ENCODE data around the gene LIN37. TPM values are rescaled to one million over a fixed set of nuclear protein-coding genes. Genes with fewer than 3 reads are reported as not detected.

LIN37 gene
- total and polyA plus RNA-seq, 7 donors = 8.4 to 19.1 (median 13.6) TPM

- WGBS, 2 donors = 6 to 10% methylated on average over 41 of the region's 41 CpGs
- intact Hi-C loops (cut with DNase I) = loop anchor here (5.0 kb wide), 1 partner anchor 253 kb away; the partner anchor contains the start of gene SDHAF1
- Histone ChIP-seq H3K36me3 (peaks cover 0 to 11% (median 5%) of the 10 kb centered on the region in 4 donors), H3K4me1 (peaks cover 0 to 60% (median 53%) of the 10 kb centered on the region in 4 donors), H3K4me3 (peak overlapping the region; percentile 90 to 98 (median 92)), H3K27ac (peak overlapping the region; percentile 100), H3K27me3 (no peaks in the 10 kb centered on the region), H3K9me3 (no peaks in the 10 kb centered on the region)
- DNase-seq = peak; percentile 99
- TF ChIP-seq EP300 (IDR thresholded peaks at IDR 0.05) = no peak
- TF ChIP-seq POLR2A (IDR thresholded peaks at IDR 0.05) = peak in 1 of 2 donors; percentile 85
- TF ChIP-seq CTCF (IDR thresholded peaks at IDR 0.05) = peak in 1 of 4 experiments; percentile 35
- TF ChIP-seq POLR2AphosphoS5 (IDR thresholded peaks at IDR 0.05) = peak in 2 of 4 donors; percentile 14 to 94
These were observed 3.7 kb upstream of the LIN37 start for GRCh38 chr19:35744430-35745327.

GRCh38 chr19:35745328-35746086, 2.9 kb upstream of the LIN37 start, which contains the start of the genes PSENEN and U2AF1L4:
PSENEN (plus strand) TSS chr19:35745651; CDS start chr19:35745931, 280 bp downstream.
U2AF1L4 (minus strand) TSS chr19:35745418; CDS start chr19:35745391, 27 bp downstream.
- TF ChIP-seq POLR2A (IDR thresholded peaks at IDR 0.05) (peak in 1 of 2 donors; percentile 48), POLR2AphosphoS5 (IDR thresholded peaks at IDR 0.05) (peak in 3 of 4 donors; percentile 79 to 90 (median 79)), EP300 (IDR thresholded peaks at IDR 0.05) (no peak), CTCF (IDR thresholded peaks at IDR 0.05) (no peak)
- Histone ChIP-seq H3K4me3 (peak within 1 kb of the TSS; percentile 90 to 98 (median 92)), H3K4me1 (peaks cover 0 to 62% (median 54%) of the 10 kb centered on the region in 4 donors), H3K9me3 (no peaks in the 10 kb centered on the region), H3K36me3 (peaks cover 0 to 11% (median 5%) of the 10 kb centered on the region in 4 donors), H3K27me3 (no peaks in the 10 kb centered on the region), H3K27ac (peak within 1 kb of the TSS; percentile 100)
- intact Hi-C loops (cut with DNase I) = loop anchor here (5.0 kb wide), 1 partner anchor 252 kb away; the partner anchor contains the start of gene SDHAF1
- peak; percentile 100 for DNase-seq
- 0 to 1% methylated on average over 40 of the region's 40 CpGs for WGBS, 2 donors

GRCh38 chr19:35746087-35746462, 2.3 kb upstream of the LIN37 start:
- Histone ChIP-seq H3K9me3 (no peaks in the 10 kb centered on the region), H3K4me3 (peak overlapping the region; percentile 90 to 98 (median 92)), H3K36me3 (peaks cover 0 to 11% (median 5%) of the 10 kb centered on the region in 4 donors), H3K4me1 (peaks cover 0 to 57% (median 50%) of the 10 kb centered on the region in 4 donors), H3K27ac (peak overlapping the region; percentile 100), H3K27me3 (no peaks in the 10 kb centered on the region)
- intact Hi-C loops (cut with DNase I) = loop anchor here (5.0 kb wide), 1 partner anchor 251 kb away; the partner anchor contains the start of gene SDHAF1
- DNase-seq = no peak
- 0 to 21% methylated on average over 4 of the region's 4 CpGs for WGBS, 2 donors
- TF ChIP-seq POLR2A (IDR thresholded peaks at IDR 0.05) = no peak
- no peak for TF ChIP-seq CTCF (IDR thresholded peaks at IDR 0.05)
- TF ChIP-seq EP300 (IDR thresholded peaks at IDR 0.05) = no peak
- no peak for TF ChIP-seq POLR2AphosphoS5 (IDR thresholded peaks at IDR 0.05)

- Histone ChIP-seq H3K4me3 (peak overlapping the region in 2 of 4 donors; percentile 90 to 94), H3K9me3 (no peaks in the 10 kb centered on the region)
- 91 to 92% methylated on average over 5 of the region's 5 CpGs for WGBS, 2 donors
These were observed 1.8 kb upstream of the LIN37 start for GRCh38 chr19:35746531-35746930.

More at GRCh38 chr19:35746531-35746930, 1.8 kb upstream of the LIN37 start:
- TF ChIP-seq POLR2AphosphoS5 (IDR thresholded peaks at IDR 0.05) = no peak
- no peak for TF ChIP-seq CTCF (IDR thresholded peaks at IDR 0.05)
- no peak for TF ChIP-seq EP300 (IDR thresholded peaks at IDR 0.05)
- no peak for TF ChIP-seq POLR2A (IDR thresholded peaks at IDR 0.05)
- Histone ChIP-seq H3K27ac (peak overlapping the region in 3 of 4 donors; percentile 100), H3K36me3 (peaks cover 0 to 11% (median 5%) of the 10 kb centered on the region in 4 donors), H3K4me1 (peaks cover 0 to 53% (median 45%) of the 10 kb centered on the region in 4 donors), H3K27me3 (no peaks in the 10 kb centered on the region)
- intact Hi-C loops (cut with DNase I) = loop anchor here (5.0 kb wide), 1 partner anchor 251 kb away; the partner anchor contains the start of gene SDHAF1
- no peak for DNase-seq
